HepG2 (cell line): ENCODE measurements around the gene ALS2CL. TPM values are rescaled to one million over a fixed set of nuclear protein-coding genes. Genes with fewer than 3 reads are reported as not detected.
"Not testable (repeated sequence)": the region's sequence is repeated elsewhere in the genome, so short reads cannot be mapped to it uniquely, and the experiment has no call there.

Source experiments
- ATAC-seq: fragments of 200-7000 bp; cut with Tn5 transposase; 3 replicates; pipeline ENCODE4 v1.9.1; 2020; ENCODE audit warnings: mild to moderate bottlenecking, moderate library complexity
- BruUV-seq: library from RNA; stranded (reverse); fragments of 400-500 nt; replicated peaks from 2 replicates; lab custom pipeline; 2021; lab: Mats Ljungman, UMichigan
- CTCF ChIA-PET: fragments of 300-600 bp; formaldehyde crosslinking; extraction: SDS; loops from one replicate; lab custom pipeline; 2021; ENCODE audit warnings: low total read pairs, inconsistent platforms, low intra/inter-chr PET ratio; lab: Yijun Ruan, JAX
- POLR2A ChIA-PET: fragments of 350-600 bp; sonication (Branson Sonifier 250); formaldehyde crosslinking; loops from one replicate; lab custom pipeline; 2020; ENCODE audit warnings: antibody characterized with exemption, inconsistent platforms; lab: Yijun Ruan, JAX
- DNase-seq: peaks from one replicate; pipeline ENCODE4 v3.0.0-alpha.2; 2015; ENCODE audit warnings: low spot score
- FAIRE-seq: peaks from 3 replicates; lab custom pipeline; 2011; peaks lifted over from hg19 to GRCh38; lab: Jason Lieb, UNC
- H2AFZ ChIP-seq: one replicate; pipeline ENCODE4 v1.6.1; 2011; ENCODE audit warnings: low read length, inconsistent platforms
- H3K27ac ChIP-seq: fragments of 300-600 bp; 3 replicates; pipeline ENCODE4 v1.8.0; 2011; ENCODE audit warnings: mixed run types, mild to moderate bottlenecking, mixed read lengths, low read length, inconsistent platforms; ENCODE audit not compliant: insufficient read depth; ENCODE audit errors: extremely low read length
- H3K27me3 ChIP-seq, 2 experiments: fragments of 200-600 bp in 1 of 2; 2 replicates in 1 of 2; 3 replicates in 1 of 2; pipeline versions ENCODE4 v1.6.0 to v1.8.0; 2011; ENCODE audit warnings: low read length in 2 of 2, mild to moderate bottlenecking in 2 of 2, moderate library complexity in 2 of 2, inconsistent platforms in 1 of 2; ENCODE audit not compliant: insufficient read depth in 2 of 2, control insufficient read depth in 1 of 2
- H3K36me3 ChIP-seq, 2 experiments: fragments of 200-600 bp in 1 of 2; replicated peaks in 1 of 2; 2 replicates in 1 of 2; 3 replicates in 1 of 2; pipeline versions ENCODE4 v1.5.1 to v1.8.0; 2011; ENCODE audit warnings: low read length in 2 of 2, inconsistent platforms in 1 of 2; ENCODE audit not compliant: insufficient read depth in 2 of 2, control insufficient read depth in 1 of 2
- H3K4me1 ChIP-seq: 2 replicates; pipeline ENCODE4 v1.5.1; 2012; ENCODE audit warnings: low read length, inconsistent platforms; ENCODE audit not compliant: insufficient read depth
- H3K4me2 ChIP-seq: 2 replicates; pipeline ENCODE4 v1.6.0; 2011; ENCODE audit warnings: low read depth, low read length, inconsistent platforms
- H3K4me3 ChIP-seq, 3 experiments: fragments of 200-600 bp in 1 of 3; sonication (generic), shearing (Covaris generic) in 1 of 3; replicated peaks in 1 of 3; 2 replicates each; pipeline ENCODE4 v1.5.1; 2011 to 2016; ENCODE audit warnings: low read length in 3 of 3, inconsistent platforms in 2 of 3, low read depth in 2 of 3, mild to moderate bottlenecking in 2 of 3, control low read depth in 1 of 3, mixed read lengths in 1 of 3; ENCODE audit not compliant: insufficient read depth in 1 of 3
- H3K79me2 ChIP-seq: one replicate; pipeline ENCODE4 v1.6.1; 2011; ENCODE audit warnings: low read length, inconsistent platforms; ENCODE audit not compliant: insufficient read depth
- H3K9ac ChIP-seq: 2 replicates; pipeline ENCODE4 v1.6.0; 2011; ENCODE audit warnings: mild to moderate bottlenecking, low read depth, low read length, inconsistent platforms; ENCODE audit not compliant: insufficient read depth
- H3K9me3 ChIP-seq: 2 replicates; pipeline ENCODE4 v1.5.1; 2012; ENCODE audit warnings: mild to moderate bottlenecking, low read length
- H4K20me1 ChIP-seq: 2 replicates; pipeline ENCODE4 v1.6.0; 2011; ENCODE audit warnings: inconsistent platforms, mild to moderate bottlenecking, low read length, moderate library complexity; ENCODE audit not compliant: insufficient read depth
- BHLHE40 ChIP-seq: IDR thresholded peaks from 2 replicates; pipeline ENCODE4 v1.6.1; 2011; ENCODE audit warnings: low read length, improper control_type of control experiment
- CSRNP1 ChIP-seq: sonication (generic); formaldehyde crosslinking; IDR thresholded peaks from 2 replicates; pipeline ENCODE4 v1.8.1; 2023; ENCODE audit warnings: mild to moderate bottlenecking, missing genetic modification reagents
- HNF1B ChIP-seq: sonication (generic); formaldehyde crosslinking; IDR thresholded peaks from 2 replicates; pipeline ENCODE4 v1.5.1; 2020; ENCODE audit warnings: mild to moderate bottlenecking, moderate library complexity, missing genetic modification reagents
- PAX8 ChIP-seq: sonication (generic); formaldehyde crosslinking; IDR thresholded peaks from 2 replicates; pipeline ENCODE4 v1.8.0; 2022; ENCODE audit warnings: mild to moderate bottlenecking, missing genetic modification reagents, borderline replicate concordance
- POGK ChIP-seq: sonication (generic); formaldehyde crosslinking; conservative IDR thresholded peaks from 2 replicates; pipeline ENCODE4 v1.8.0; 2022; ENCODE audit warnings: mild to moderate bottlenecking, moderate library complexity, missing genetic modification reagents
- SMAD3 ChIP-seq: sonication (generic); formaldehyde crosslinking; IDR thresholded peaks from 2 replicates; pipeline ENCODE4 v1.4.0; 2020; ENCODE audit warnings: missing genetic modification reagents
- SP4 ChIP-seq: sonication (generic); formaldehyde crosslinking; IDR thresholded peaks from 2 replicates; pipeline ENCODE4 v1.8.1; 2023; ENCODE audit warnings: mild to moderate bottlenecking, missing genetic modification reagents
- STAG1 ChIP-seq: sonication (generic); formaldehyde crosslinking; IDR thresholded peaks from 2 replicates; pipeline ENCODE4 v1.4.0; 2020; ENCODE audit warnings: missing genetic modification reagents
- STAT5B ChIP-seq: sonication (generic); formaldehyde crosslinking; IDR thresholded peaks from 2 replicates; pipeline ENCODE4 v1.4.0; 2020; ENCODE audit warnings: missing genetic modification reagents
- XRCC5 ChIP-seq: fragments of 200-400 bp; formaldehyde crosslinking; optimal IDR thresholded peaks from 2 replicates; pipeline ENCODE3; 2017; ENCODE audit warnings: mild to moderate bottlenecking, low read length
- YEATS2 ChIP-seq: sonication (generic); formaldehyde crosslinking; IDR thresholded peaks from 2 replicates; pipeline ENCODE4 v1.4.0; 2020; ENCODE audit warnings: missing genetic modification reagents, borderline replicate concordance
- ZNF136 ChIP-seq: sonication (generic); formaldehyde crosslinking; IDR thresholded peaks from 2 replicates; pipeline ENCODE4 v1.8.1; 2022; ENCODE audit warnings: low read depth, mild to moderate bottlenecking, moderate library complexity, missing genetic modification reagents
- ZNF230 ChIP-seq: sonication (generic); formaldehyde crosslinking; IDR thresholded peaks from 2 replicates; pipeline ENCODE4 v1.4.0; 2020; ENCODE audit warnings: mild to moderate bottlenecking, missing genetic modification reagents
- ZNF543 ChIP-seq: sonication (generic); formaldehyde crosslinking; IDR thresholded peaks from 2 replicates; pipeline ENCODE4 v1.4.0; 2020; ENCODE audit warnings: mild to moderate bottlenecking, missing genetic modification reagents
- ZNF891 ChIP-seq: sonication (generic); formaldehyde crosslinking; IDR thresholded peaks from 2 replicates; pipeline ENCODE4 v1.5.0; 2020; ENCODE audit warnings: mild to moderate bottlenecking, missing genetic modification reagents
- WGBS: methylation state at CpG from one replicate; pipeline ENCODE4 v1.1.6; 2017; ENCODE audit warnings: low lambda C conversion rate; 5-methylcytosine and 5-hydroxymethylcytosine counted together
- in situ Hi-C: cut with HindIII; loops from 2 replicates; pipeline ENCODE4 v1.10.0; 2017; ENCODE audit warnings: low pct_unique_long_range_greater_than_20kb; ENCODE audit not compliant: extremely low pct_ligation_motif_present
- intact Hi-C: fragments of 100-400 bp; cut with micrococcal nuclease; formaldehyde crosslinking; loops from one replicate; pipeline ENCODE4 v1.10.0; 2022; ENCODE audit not compliant: unreplicated experiment
- polyA plus RNA-seq, 8 experiments: library from polyadenylated mRNA; depleted of rRNA in 3 of 8; stranded (reverse) in 7 of 8; unstranded in 1 of 8; fragments of >200 nt; fragmentation: Illumina TruSeq in 4 of 8; extraction: Trizol in 4 of 8; gene quantifications; 2 replicates each; pipeline versions ENCODE4 v1.2.1 to v1.2.3, GENCODE V29; 2011 to 2016; ENCODE audit warnings: low read depth in 4 of 8, missing spikeins in 1 of 8, mixed read lengths in 1 of 8; ENCODE audit not compliant: insufficient read depth in 1 of 8
- total RNA-seq, 5 experiments: library from RNA; depleted of rRNA; stranded (reverse); fragments of >200 nt; fragmentation: Illumina TruSeq; extraction: Trizol; gene quantifications; 2 replicates each; pipeline ENCODE4 v1.2.3, GENCODE V29; 2016; ENCODE audit warnings: low read depth in 1 of 5

Gene ALS2CL
- total and polyA plus RNA-seq, 2 of the 13 experiments (the other 11 are each of a cell fraction or from before 2014, with no cell fraction given) = not detected

- TF ChIP-seq ZNF543 (CRISPR knock-in tag) = 0 out of 2 replicates have a peak, but pooled peaks have one; percentile 35
- peak; percentile 13 for TF ChIP-seq XRCC5
- peak; percentile 49; the same call in 1 of the 2 replicates for TF ChIP-seq ZNF891 (CRISPR knock-in tag)
- peak; percentile 34; the same call in 1 of the 2 replicates for TF ChIP-seq SP4
- TF ChIP-seq CSRNP1 (CRISPR knock-in tag) = no peak
- TF ChIP-seq SMAD3 (CRISPR knock-in tag) = 0 out of 2 replicates have a peak, but pooled peaks have one; percentile 23
- peak; percentile 46; the same call in 1 of the 2 replicates for TF ChIP-seq PAX8 (CRISPR knock-in tag)
- TF ChIP-seq BHLHE40 = no peak
- no peak for TF ChIP-seq STAT5B (CRISPR knock-in tag)
- no peak for TF ChIP-seq ZNF136 (CRISPR knock-in tag)
- TF ChIP-seq ZNF230 (CRISPR knock-in tag) = peak; percentile 63; the same call in 1 of the 2 replicates
- no peak for TF ChIP-seq HNF1B (CRISPR knock-in tag)
- peak; percentile 98 for TF ChIP-seq STAG1
- TF ChIP-seq POGK (CRISPR knock-in tag) = 0 out of 2 replicates have a peak, but pooled peaks have one; percentile 34
- TF ChIP-seq YEATS2 (CRISPR knock-in tag) = no peak
Measured at GRCh38 chr3:46705022-46705530, 11.6 kb upstream of the ALS2CL start (continued).

- H3K9me3 ChIP-seq, BruUV-seq, H3K27me3 ChIP-seq, POLR2A ChIA-PET, H3K79me2 ChIP-seq, H2AFZ ChIP-seq, H4K20me1 ChIP-seq, H3K4me2 ChIP-seq, H3K9ac ChIP-seq, FAIRE-seq, H3K4me1 ChIP-seq, H3K4me3 ChIP-seq, ATAC-seq, H3K27ac ChIP-seq, intact Hi-C loops, in situ Hi-C loops, DNase-seq, H3K36me3 ChIP-seq: not testable (repeated sequence)
- WGBS = no CpG with 5 or more reads among the region's 7 CpGs
- CTCF ChIA-PET = interaction anchor here (1.0 to 2.2 kb wide), 5 partner anchors 162 to 294 kb away, joined by 3 to 39 read pairs (median 5); no protein-coding TSS in a partner anchor
Measured at GRCh38 chr3:46704346-46704745, 10.9 kb upstream of the ALS2CL start.
